HEK293 (cell line): ENCODE results near the gene ASTN2.

Experiments
- CTCF ChIA-PET: fragments of 350-600 bp; formaldehyde crosslinking; extraction: SDS; loops from one replicate; lab custom pipeline; 2021; ENCODE audit warnings: antibody characterized with exemption; lab: Yijun Ruan, JAX
- POLR2A ChIA-PET: fragments of 300-600 bp; formaldehyde crosslinking; extraction: SDS; loops from one replicate; lab custom pipeline; 2020; ENCODE audit warnings: antibody characterized with exemption, inconsistent platforms; lab: Yijun Ruan, JAX
- H3K27ac ChIP-seq: fragments of 200-500 bp; sonication (Bioruptor generic); 2 replicates; pipeline ENCODE4 v1.5.1; 2014; ENCODE audit warnings: low read depth, low read length, control low read depth, inconsistent platforms; ENCODE audit errors: extremely low read depth
- H3K36me3 ChIP-seq, 2 experiments: fragments of 200-500 bp in 1 of 2; sonication (Bioruptor generic) in 1 of 2; 1 replicate in 1 of 2; 2 replicates in 1 of 2; pipeline ENCODE4 v1.5.1; 2014 to 2017; ENCODE audit warnings: inconsistent platforms in 2 of 2, low read length in 2 of 2; ENCODE audit not compliant: control insufficient read depth in 2 of 2, insufficient read depth in 1 of 2
- H3K4me1 ChIP-seq: fragments of 200-500 bp; sonication (Bioruptor generic); 2 replicates; pipeline ENCODE4 v1.5.1; 2014; ENCODE audit warnings: mild to moderate bottlenecking, low read length, inconsistent platforms; ENCODE audit not compliant: control insufficient read depth, insufficient read depth
- H3K4me3 ChIP-seq: 2 replicates; pipeline ENCODE4 v1.5.1; 2011; ENCODE audit warnings: low read depth, mild to moderate bottlenecking, control low read depth, low read length, moderate library complexity
- H3K9me3 ChIP-seq: fragments of 200-500 bp; sonication (Bioruptor generic); 2 replicates; pipeline ENCODE4 v1.5.1; 2014; ENCODE audit warnings: low read depth, low read length, inconsistent platforms; ENCODE audit not compliant: control insufficient read depth, insufficient read depth
- GLI2 ChIP-seq: fragments of 450-650 bp; formaldehyde crosslinking; IDR thresholded peaks from 2 replicates; pipeline ENCODE4; 2017; ENCODE audit warnings: missing biosample characterization, missing genetic modification characterization, low read depth, borderline replicate concordance
- KLF1 ChIP-seq: fragments of 450-650 bp; formaldehyde crosslinking; IDR thresholded peaks from 2 replicates; pipeline ENCODE4 v1.5.1; 2016; ENCODE audit warnings: missing biosample characterization, missing genetic modification characterization
- SETDB1 ChIP-seq: IDR thresholded peaks from one replicate; pipeline ENCODE4 v1.6.1; 2017; ENCODE audit warnings: mild to moderate bottlenecking, low read length, moderate library complexity, mixed read lengths; ENCODE audit not compliant: insufficient read length
- SP7 ChIP-seq: fragments of 450-650 bp; formaldehyde crosslinking; IDR thresholded peaks from 2 replicates; pipeline ENCODE4 v1.5.1; 2016; ENCODE audit warnings: missing biosample characterization, missing genetic modification characterization
- ZBTB11 ChIP-seq: fragments of 450-650 bp; formaldehyde crosslinking; conservative IDR thresholded peaks from 2 replicates; pipeline ENCODE4 v1.5.1; 2016; ENCODE audit warnings: low read depth, missing biosample characterization, missing genetic modification characterization
- ZBTB21 ChIP-seq: fragments of 450-650 bp; formaldehyde crosslinking; IDR thresholded peaks from 2 replicates; pipeline ENCODE4 v1.5.1; 2017; ENCODE audit warnings: missing biosample characterization, missing genetic modification characterization
- ZBTB26 ChIP-seq: fragments of 450-650 bp; formaldehyde crosslinking; optimal IDR thresholded peaks from 2 replicates; pipeline ENCODE3; 2016; ENCODE audit warnings: missing biosample characterization, mild to moderate bottlenecking, missing genetic modification characterization
- ZEB2 ChIP-seq: fragments of 450-650 bp; formaldehyde crosslinking; IDR thresholded peaks from 2 replicates; pipeline ENCODE4 v1.5.1; 2016; ENCODE audit warnings: missing biosample characterization, missing genetic modification characterization
- ZNF132 ChIP-seq: fragments of 450-650 bp; formaldehyde crosslinking; IDR thresholded peaks from 2 replicates; pipeline ENCODE4 v1.5.1; 2017; ENCODE audit warnings: missing biosample characterization, missing genetic modification characterization, borderline replicate concordance
- ZNF169 ChIP-seq: fragments of 450-650 bp; formaldehyde crosslinking; IDR thresholded peaks from 2 replicates; pipeline ENCODE4 v1.5.1; 2016; ENCODE audit warnings: missing biosample characterization, missing genetic modification characterization
- ZNF202 ChIP-seq: fragments of 450-650 bp; formaldehyde crosslinking; IDR thresholded peaks from 2 replicates; pipeline ENCODE4 v1.5.1; 2016; ENCODE audit warnings: missing biosample characterization, missing genetic modification characterization, borderline replicate concordance
- ZNF214 ChIP-seq: fragments of 450-650 bp; formaldehyde crosslinking; IDR thresholded peaks from 2 replicates; pipeline ENCODE4 v1.5.1; 2017; ENCODE audit warnings: missing biosample characterization, mild to moderate bottlenecking, missing genetic modification characterization, borderline replicate concordance
- ZNF501 ChIP-seq: fragments of 450-650 bp; formaldehyde crosslinking; IDR thresholded peaks from 2 replicates; pipeline ENCODE4 v1.5.1; 2016; ENCODE audit warnings: missing biosample characterization, missing genetic modification characterization
- ZNF623 ChIP-seq: fragments of 450-650 bp; formaldehyde crosslinking; IDR thresholded peaks from 2 replicates; pipeline ENCODE4 v1.5.1; 2016; ENCODE audit warnings: missing biosample characterization, missing genetic modification characterization
- ZSCAN23 ChIP-seq: fragments of 450-650 bp; formaldehyde crosslinking; IDR thresholded peaks from 2 replicates; pipeline ENCODE4 v1.5.1; 2016; ENCODE audit warnings: missing biosample characterization, missing genetic modification characterization
- ZXDB ChIP-seq: fragments of 450-650 bp; formaldehyde crosslinking; IDR thresholded peaks from 2 replicates; pipeline ENCODE4 v1.5.1; 2016; ENCODE audit warnings: missing biosample characterization, missing genetic modification characterization
- TF ChIP-seq, protein P1 (sequence below): fragments of 450-650 bp; formaldehyde crosslinking; IDR thresholded peaks from 2 replicates; pipeline ENCODE4 v1.5.1; 2016; ENCODE audit warnings: missing biosample characterization, missing genetic modification characterization
- TF ChIP-seq, protein P2 (sequence below): fragments of 450-650 bp; formaldehyde crosslinking; IDR thresholded peaks from 2 replicates; pipeline ENCODE4 v1.5.1; 2016; ENCODE audit warnings: missing biosample characterization, missing genetic modification characterization
- TF ChIP-seq, protein P3 (sequence below): fragments of 450-650 bp; formaldehyde crosslinking; IDR thresholded peaks from 2 replicates; pipeline ENCODE4 v1.5.0; 2017; ENCODE audit warnings: missing biosample characterization, missing genetic modification characterization, borderline replicate concordance

ASTN2 gene

DNA sequence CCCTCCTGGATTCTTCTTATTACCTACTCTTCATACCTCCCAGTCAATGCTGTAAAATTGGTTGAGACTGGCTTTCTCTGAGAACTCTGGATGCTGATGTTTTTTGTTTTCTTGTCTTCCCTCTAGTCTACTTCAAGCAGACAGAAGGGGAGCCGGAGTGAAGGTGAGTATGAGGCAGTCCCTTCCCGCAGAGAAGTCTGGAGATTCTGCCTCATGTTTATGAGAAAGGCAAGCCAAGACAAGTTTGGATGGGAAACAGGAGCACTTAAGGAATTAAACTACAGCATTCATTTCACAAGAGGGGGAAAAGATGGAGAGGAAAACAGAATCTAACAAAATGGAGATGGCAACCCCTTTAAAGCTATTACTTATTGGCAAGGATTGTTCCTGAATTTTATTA is 481.6 kb downstream of the ASTN2 start (continued):
- no peak for TF ChIP-seq ZBTB26 (tag by site-specific recombination)
- TF ChIP-seq ZNF202 (tag by site-specific recombination), result no peak
- TF ChIP-seq ZEB2 (tag by site-specific recombination), result no peak
- TF ChIP-seq ZNF214 (tag by site-specific recombination), result no peak
- TF ChIP-seq ZNF132, result no peak

DNA sequence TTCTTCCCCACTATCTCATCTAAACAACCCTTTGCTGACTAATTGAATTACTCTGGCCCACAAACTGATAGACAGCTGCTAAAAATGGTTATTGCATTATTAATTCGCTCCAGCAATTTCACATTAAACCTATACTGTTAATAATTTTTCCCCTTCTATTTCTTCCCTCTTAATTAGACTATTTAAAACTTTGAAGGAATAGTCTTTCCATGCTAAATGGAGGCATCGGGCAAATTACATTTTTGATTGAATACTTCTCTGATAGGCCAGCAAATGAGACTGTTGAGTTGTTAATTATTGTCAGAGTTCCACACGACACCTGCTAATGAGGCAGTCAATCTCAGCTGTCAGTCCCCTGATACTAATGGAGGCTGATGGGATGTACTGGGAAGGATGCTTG is 485.2 kb downstream of the ASTN2 start:
- no peaks in the 10 kb centered on the region for H3K9me3 ChIP-seq
- no peak for TF ChIP-seq GLI2 (tag by site-specific recombination)
- TF ChIP-seq ZNF169 (tag by site-specific recombination), result no peak
- TF ChIP-seq ZXDB, result no peak
- TF ChIP-seq ZNF501 (tag by site-specific recombination), result no peak
- TF ChIP-seq KLF1, result no peak
- TF ChIP-seq ZBTB21 (tag by site-specific recombination), result no peak
- no peak for TF ChIP-seq SP7
- TF ChIP-seq ZNF623 (tag by site-specific recombination), result no peak
- TF ChIP-seq, protein P1, sequence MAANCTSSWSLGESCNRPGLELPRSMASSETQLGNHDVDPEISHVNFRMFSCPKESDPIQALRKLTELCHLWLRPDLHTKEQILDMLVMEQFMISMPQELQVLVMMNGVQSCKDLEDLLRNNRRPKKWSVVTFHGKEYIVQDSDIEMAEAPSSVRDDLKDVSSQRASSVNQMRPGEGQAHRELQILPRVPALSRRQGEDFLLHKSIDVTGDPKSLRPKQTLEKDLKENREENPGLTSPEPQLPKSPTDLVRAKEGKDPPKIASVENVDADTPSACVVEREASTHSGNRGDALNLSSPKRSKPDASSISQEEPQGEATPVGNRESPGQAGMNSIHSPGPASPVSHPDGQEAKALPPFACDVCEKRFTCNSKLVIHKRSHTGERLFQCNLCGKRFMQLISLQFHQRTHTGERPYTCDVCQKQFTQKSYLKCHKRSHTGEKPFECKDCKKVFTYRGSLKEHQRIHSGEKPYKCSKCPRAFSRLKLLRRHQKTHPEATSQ (tag by site-specific recombination), result no peak
- TF ChIP-seq, protein P2, sequence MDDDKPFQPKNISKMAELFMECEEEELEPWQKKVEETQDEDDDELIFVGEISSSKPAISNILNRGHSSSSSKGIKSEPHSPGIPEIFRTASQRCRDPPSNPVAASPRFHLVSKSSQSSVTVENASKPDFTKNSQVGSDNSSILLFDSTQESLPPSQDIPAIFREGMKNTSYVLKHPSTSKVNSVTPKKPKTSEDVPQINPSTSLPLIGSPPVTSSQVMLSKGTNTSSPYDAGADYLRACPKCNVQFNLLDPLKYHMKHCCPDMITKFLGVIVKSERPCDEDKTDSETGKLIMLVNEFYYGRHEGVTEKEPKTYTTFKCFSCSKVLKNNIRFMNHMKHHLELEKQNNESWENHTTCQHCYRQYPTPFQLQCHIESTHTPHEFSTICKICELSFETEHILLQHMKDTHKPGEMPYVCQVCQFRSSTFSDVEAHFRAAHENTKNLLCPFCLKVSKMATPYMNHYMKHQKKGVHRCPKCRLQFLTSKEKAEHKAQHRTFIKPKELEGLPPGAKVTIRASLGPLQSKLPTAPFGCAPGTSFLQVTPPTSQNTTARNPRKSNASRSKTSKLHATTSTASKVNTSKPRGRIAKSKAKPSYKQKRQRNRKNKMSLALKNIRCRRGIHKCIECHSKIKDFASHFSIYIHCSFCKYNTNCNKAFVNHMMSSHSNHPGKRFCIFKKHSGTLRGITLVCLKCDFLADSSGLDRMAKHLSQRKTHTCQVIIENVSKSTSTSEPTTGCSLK (tag by site-specific recombination), result no peak
- TF ChIP-seq ZSCAN23 (tag by site-specific recombination), result no peak
- TF ChIP-seq ZBTB11 (tag by site-specific recombination), result no peak
- TF ChIP-seq ZBTB26 (tag by site-specific recombination), result no peak
- TF ChIP-seq, protein P3, sequence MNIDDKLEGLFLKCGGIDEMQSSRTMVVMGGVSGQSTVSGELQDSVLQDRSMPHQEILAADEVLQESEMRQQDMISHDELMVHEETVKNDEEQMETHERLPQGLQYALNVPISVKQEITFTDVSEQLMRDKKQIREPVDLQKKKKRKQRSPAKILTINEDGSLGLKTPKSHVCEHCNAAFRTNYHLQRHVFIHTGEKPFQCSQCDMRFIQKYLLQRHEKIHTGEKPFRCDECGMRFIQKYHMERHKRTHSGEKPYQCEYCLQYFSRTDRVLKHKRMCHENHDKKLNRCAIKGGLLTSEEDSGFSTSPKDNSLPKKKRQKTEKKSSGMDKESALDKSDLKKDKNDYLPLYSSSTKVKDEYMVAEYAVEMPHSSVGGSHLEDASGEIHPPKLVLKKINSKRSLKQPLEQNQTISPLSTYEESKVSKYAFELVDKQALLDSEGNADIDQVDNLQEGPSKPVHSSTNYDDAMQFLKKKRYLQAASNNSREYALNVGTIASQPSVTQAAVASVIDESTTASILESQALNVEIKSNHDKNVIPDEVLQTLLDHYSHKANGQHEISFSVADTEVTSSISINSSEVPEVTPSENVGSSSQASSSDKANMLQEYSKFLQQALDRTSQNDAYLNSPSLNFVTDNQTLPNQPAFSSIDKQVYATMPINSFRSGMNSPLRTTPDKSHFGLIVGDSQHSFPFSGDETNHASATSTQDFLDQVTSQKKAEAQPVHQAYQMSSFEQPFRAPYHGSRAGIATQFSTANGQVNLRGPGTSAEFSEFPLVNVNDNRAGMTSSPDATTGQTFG (tag by site-specific recombination), result no peak
- no peak for TF ChIP-seq SETDB1
- ChIA-PET CTCF (no interaction called here), POLR2A (no interaction called here)
- H3K4me1 ChIP-seq, result no peaks in the 10 kb centered on the region
- no peak overlapping the region for H3K4me3 ChIP-seq
- H3K36me3 ChIP-seq, result no peaks in the 10 kb centered on the region
- H3K27ac ChIP-seq, result no peak overlapping the region
